A549 (cell line): ENCODE measurements around the gene MAP2K6.

Source experiments
- BCL3 ChIP-seq: fragments of >200 bp; sonication (Bioruptor Twin); formaldehyde crosslinking; IDR thresholded peaks from 3 replicates; pipeline ENCODE4 v1.6.1; 2016
- CHD2 ChIP-seq: fragments of 150-350 bp; IDR thresholded peaks from 2 replicates; pipeline ENCODE4 v1.6.1; 2014; ENCODE audit warnings: low read length; ENCODE audit not compliant: partially characterized antibody
- JUN ChIP-seq, 2 experiments: fragments of >200 bp; sonication (Bioruptor Twin); formaldehyde crosslinking; IDR thresholded peaks; 2 replicates in 1 of 2; 3 replicates in 1 of 2; pipeline ENCODE4 v1.6.1; 2016 to 2017
- POLR2A ChIP-seq: IDR thresholded peaks from 2 replicates; pipeline ENCODE4 v1.6.1; 2012; ENCODE audit warnings: mild to moderate bottlenecking, low read length
- TF ChIP-seq, protein P1 (sequence below): fragments of 200-600 bp; sonication (generic); IDR thresholded peaks from 2 replicates; pipeline ENCODE4 v1.6.1; 2016; ENCODE audit warnings: antibody characterized with exemption, mild to moderate bottlenecking, moderate library complexity
- TF ChIP-seq, protein P2 (sequence below): fragments of >200 bp; sonication (Bioruptor Twin); formaldehyde crosslinking; IDR thresholded peaks from 3 replicates; pipeline ENCODE4 v1.5.1; 2016
- TF ChIP-seq, protein P3 (sequence below): fragments of 150-350 bp; IDR thresholded peaks from 2 replicates; pipeline ENCODE4 v1.6.1; 2014; ENCODE audit warnings: low read depth, mild to moderate bottlenecking, low read length

DNA sequence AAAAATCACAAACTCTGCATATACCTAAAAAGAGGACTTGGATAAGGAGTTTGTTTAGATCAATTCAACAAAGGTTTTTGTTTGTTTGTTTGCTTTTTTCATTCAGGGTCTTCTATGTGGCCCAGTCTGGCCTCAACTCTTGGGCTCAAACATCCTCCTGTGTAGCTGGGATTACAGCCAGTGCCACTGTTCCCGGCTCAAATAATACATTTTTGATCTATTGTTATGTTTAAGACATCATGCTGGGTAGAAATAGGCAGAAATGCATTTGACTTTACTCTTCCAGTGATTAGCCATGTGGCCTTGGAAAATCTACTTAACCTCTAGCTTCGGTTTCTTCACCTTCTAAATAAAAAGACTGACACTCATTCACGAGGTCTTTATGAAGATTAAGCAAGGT, 11.5 kb downstream of the MAP2K6 start:
- TF ChIP-seq POLR2A (no peak), BCL3 (no peak), JUN (IDR thresholded peaks at IDR 0.05) (no peak), CHD2 (no peak)
- TF ChIP-seq, protein P1, sequence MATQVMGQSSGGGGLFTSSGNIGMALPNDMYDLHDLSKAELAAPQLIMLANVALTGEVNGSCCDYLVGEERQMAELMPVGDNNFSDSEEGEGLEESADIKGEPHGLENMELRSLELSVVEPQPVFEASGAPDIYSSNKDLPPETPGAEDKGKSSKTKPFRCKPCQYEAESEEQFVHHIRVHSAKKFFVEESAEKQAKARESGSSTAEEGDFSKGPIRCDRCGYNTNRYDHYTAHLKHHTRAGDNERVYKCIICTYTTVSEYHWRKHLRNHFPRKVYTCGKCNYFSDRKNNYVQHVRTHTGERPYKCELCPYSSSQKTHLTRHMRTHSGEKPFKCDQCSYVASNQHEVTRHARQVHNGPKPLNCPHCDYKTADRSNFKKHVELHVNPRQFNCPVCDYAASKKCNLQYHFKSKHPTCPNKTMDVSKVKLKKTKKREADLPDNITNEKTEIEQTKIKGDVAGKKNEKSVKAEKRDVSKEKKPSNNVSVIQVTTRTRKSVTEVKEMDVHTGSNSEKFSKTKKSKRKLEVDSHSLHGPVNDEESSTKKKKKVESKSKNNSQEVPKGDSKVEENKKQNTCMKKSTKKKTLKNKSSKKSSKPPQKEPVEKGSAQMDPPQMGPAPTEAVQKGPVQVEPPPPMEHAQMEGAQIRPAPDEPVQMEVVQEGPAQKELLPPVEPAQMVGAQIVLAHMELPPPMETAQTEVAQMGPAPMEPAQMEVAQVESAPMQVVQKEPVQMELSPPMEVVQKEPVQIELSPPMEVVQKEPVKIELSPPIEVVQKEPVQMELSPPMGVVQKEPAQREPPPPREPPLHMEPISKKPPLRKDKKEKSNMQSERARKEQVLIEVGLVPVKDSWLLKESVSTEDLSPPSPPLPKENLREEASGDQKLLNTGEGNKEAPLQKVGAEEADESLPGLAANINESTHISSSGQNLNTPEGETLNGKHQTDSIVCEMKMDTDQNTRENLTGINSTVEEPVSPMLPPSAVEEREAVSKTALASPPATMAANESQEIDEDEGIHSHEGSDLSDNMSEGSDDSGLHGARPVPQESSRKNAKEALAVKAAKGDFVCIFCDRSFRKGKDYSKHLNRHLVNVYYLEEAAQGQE = no peak
- TF ChIP-seq, protein P2, sequence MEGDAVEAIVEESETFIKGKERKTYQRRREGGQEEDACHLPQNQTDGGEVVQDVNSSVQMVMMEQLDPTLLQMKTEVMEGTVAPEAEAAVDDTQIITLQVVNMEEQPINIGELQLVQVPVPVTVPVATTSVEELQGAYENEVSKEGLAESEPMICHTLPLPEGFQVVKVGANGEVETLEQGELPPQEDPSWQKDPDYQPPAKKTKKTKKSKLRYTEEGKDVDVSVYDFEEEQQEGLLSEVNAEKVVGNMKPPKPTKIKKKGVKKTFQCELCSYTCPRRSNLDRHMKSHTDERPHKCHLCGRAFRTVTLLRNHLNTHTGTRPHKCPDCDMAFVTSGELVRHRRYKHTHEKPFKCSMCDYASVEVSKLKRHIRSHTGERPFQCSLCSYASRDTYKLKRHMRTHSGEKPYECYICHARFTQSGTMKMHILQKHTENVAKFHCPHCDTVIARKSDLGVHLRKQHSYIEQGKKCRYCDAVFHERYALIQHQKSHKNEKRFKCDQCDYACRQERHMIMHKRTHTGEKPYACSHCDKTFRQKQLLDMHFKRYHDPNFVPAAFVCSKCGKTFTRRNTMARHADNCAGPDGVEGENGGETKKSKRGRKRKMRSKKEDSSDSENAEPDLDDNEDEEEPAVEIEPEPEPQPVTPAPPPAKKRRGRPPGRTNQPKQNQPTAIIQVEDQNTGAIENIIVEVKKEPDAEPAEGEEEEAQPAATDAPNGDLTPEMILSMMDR = no peak
- TF ChIP-seq, protein P3, sequence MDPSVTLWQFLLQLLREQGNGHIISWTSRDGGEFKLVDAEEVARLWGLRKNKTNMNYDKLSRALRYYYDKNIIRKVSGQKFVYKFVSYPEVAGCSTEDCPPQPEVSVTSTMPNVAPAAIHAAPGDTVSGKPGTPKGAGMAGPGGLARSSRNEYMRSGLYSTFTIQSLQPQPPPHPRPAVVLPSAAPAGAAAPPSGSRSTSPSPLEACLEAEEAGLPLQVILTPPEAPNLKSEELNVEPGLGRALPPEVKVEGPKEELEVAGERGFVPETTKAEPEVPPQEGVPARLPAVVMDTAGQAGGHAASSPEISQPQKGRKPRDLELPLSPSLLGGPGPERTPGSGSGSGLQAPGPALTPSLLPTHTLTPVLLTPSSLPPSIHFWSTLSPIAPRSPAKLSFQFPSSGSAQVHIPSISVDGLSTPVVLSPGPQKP = no peak
